ENCODE results near the gene KCNE4. TPM values are rescaled to one million over a fixed set of nuclear protein-coding genes. Genes with fewer than 3 reads are reported as not detected.

KCNE4 gene
- total and polyA plus RNA-seq, 2 donors (not counting 1 experiment from before 2014, with no cell fraction given), result not detected

- CTCF ChIA-PET, result no interaction called here
- no peaks in the 10 kb centered on the region for H3K4me1 ChIP-seq (ENCODE audit: control insufficient read depth in 2 of 2, insufficient read depth in 2 of 2, low read length in 2 of 2)
Observed at GRCh38 chr2:223068071-223068470, 16.1 kb downstream of the KCNE4 start.

DNA sequence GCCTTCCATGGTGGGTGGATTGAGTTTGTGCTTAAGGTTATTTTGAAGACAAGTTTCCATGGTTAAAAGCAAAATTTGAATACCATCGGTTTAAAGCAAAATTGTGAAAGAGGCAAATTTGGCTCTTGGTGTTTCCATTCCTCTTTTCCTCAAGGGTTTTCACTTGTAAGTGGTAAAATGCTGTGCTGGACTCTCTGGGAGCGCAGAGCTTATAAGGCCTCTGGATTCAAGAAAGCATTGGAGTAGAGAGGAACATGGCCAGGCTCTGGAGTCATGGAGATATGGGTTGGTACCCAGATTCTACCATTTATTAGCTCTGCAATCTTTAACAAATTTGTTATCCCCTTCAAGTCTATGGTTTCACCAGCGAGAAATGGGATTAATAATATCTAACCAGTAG, 17.5 kb downstream of the KCNE4 start:
- ChIA-PET CTCF (no interaction called here), POLR2A (no interaction called here)
- Histone ChIP-seq H2AFZ (ENCODE audit: insufficient read depth, low read depth, low read length, poor library complexity, severe bottlenecking) (no peak overlapping the region), H3K4me1 (ENCODE audit: control insufficient read depth in 2 of 2, insufficient read depth in 2 of 2, low read length in 2 of 2) (no peaks in the 10 kb centered on the region), H3K79me2 (ENCODE audit: control insufficient read depth, insufficient read depth, low read length) (no peaks in the 10 kb centered on the region), H3K4me2 (replicated peaks; ENCODE audit: low read depth, low read length, poor library complexity, severe bottlenecking) (no peak overlapping the region), H3K27me3 (replicated peaks in 1 of 4; ENCODE audit: control extremely low read depth in 1 of 4, control insufficient read depth in 3 of 4, insufficient read depth in 4 of 4, low read length in 3 of 4) (no peaks in the 10 kb centered on the region), H4K20me1 (ENCODE audit: control insufficient read depth, insufficient read depth, low read length, poor library complexity, severe bottlenecking) (no peaks in the 10 kb centered on the region), H3K9ac (ENCODE audit: low read length) (no peak overlapping the region), H3K4me3 (ENCODE audit: control extremely low read depth in 1 of 5, extremely low read depth in 1 of 5, insufficient read depth in 1 of 5, low read depth in 2 of 5, low read length in 4 of 5) (no peak overlapping the region), H3K36me3 (replicated peaks in 1 of 2; ENCODE audit: control extremely low read depth in 1 of 2, control insufficient read depth in 1 of 2, extremely low read depth in 1 of 2, insufficient read depth in 2 of 2, low read length in 1 of 2) (no peaks in the 10 kb centered on the region), H3K27ac (ENCODE audit: low read length in 2 of 2) (no peak overlapping the region), H3K9me3 (ENCODE audit: control extremely low read depth in 1 of 3, control insufficient read depth in 2 of 3, insufficient read depth in 1 of 3, low read length in 2 of 3) (no peaks in the 10 kb centered on the region)
- WGBS (ENCODE audit: insufficient coverage), result 80% methylated on average over 1 of the region's 3 CpGs
- intact Hi-C loops (cut with micrococcal nuclease), result no loop called here
- Mint-ChIP-seq H3K9me3 (ENCODE audit: insufficient read depth) (no peaks in the 10 kb centered on the region), H3K4me1 (no peaks in the 10 kb centered on the region), H3K4me3 (no peak overlapping the region), H3K27me3 (peaks cover 7% of the 10 kb centered on the region), H3K27ac (no peak overlapping the region)
- DNase-seq (no peak), ATAC-seq (ENCODE audit: low read depth) (no peak)
- no peak for TF ChIP-seq CTCF (IDR thresholded peaks at IDR 0.05)
- no peak for TF ChIP-seq EZH2 (IDR thresholded peaks at IDR 0.05; ENCODE audit: borderline replicate concordance, insufficient read depth, low read depth, low read length, poor library complexity, severe bottlenecking)

More at GRCh38 chr2:223068071-223068470, 16.1 kb downstream of the KCNE4 start:
- TF ChIP-seq EZH2 (IDR thresholded peaks at IDR 0.05; ENCODE audit: borderline replicate concordance, insufficient read depth, low read depth, low read length, poor library complexity, severe bottlenecking) (no peak), CTCF (IDR thresholded peaks at IDR 0.05) (no peak)
- Histone ChIP-seq H3K27me3 (replicated peaks in 1 of 4; ENCODE audit: control extremely low read depth in 1 of 4, control insufficient read depth in 3 of 4, insufficient read depth in 4 of 4, low read length in 3 of 4) (no peaks in the 10 kb centered on the region), H4K20me1 (ENCODE audit: control insufficient read depth, insufficient read depth, low read length, poor library complexity, severe bottlenecking) (no peaks in the 10 kb centered on the region), H3K4me2 (replicated peaks; ENCODE audit: low read depth, low read length, poor library complexity, severe bottlenecking) (no peak overlapping the region), H3K9me3 (ENCODE audit: control extremely low read depth in 1 of 3, control insufficient read depth in 2 of 3, insufficient read depth in 1 of 3, low read length in 2 of 3) (no peaks in the 10 kb centered on the region), H2AFZ (ENCODE audit: insufficient read depth, low read depth, low read length, poor library complexity, severe bottlenecking) (no peak overlapping the region), H3K9ac (ENCODE audit: low read length) (no peak overlapping the region), H3K79me2 (ENCODE audit: control insufficient read depth, insufficient read depth, low read length) (no peaks in the 10 kb centered on the region), H3K27ac (ENCODE audit: low read length in 2 of 2) (no peak overlapping the region), H3K4me3 (ENCODE audit: control extremely low read depth in 1 of 5, extremely low read depth in 1 of 5, insufficient read depth in 1 of 5, low read depth in 2 of 5, low read length in 4 of 5) (no peak overlapping the region), H3K36me3 (replicated peaks in 1 of 2; ENCODE audit: control extremely low read depth in 1 of 2, control insufficient read depth in 1 of 2, extremely low read depth in 1 of 2, insufficient read depth in 2 of 2, low read length in 1 of 2) (no peaks in the 10 kb centered on the region)
- Mint-ChIP-seq H3K4me1 (no peaks in the 10 kb centered on the region), H3K9me3 (ENCODE audit: insufficient read depth) (no peaks in the 10 kb centered on the region), H3K27ac (no peak overlapping the region), H3K4me3 (no peak overlapping the region), H3K27me3 (peaks cover 7% of the 10 kb centered on the region)
- no peak for DNase-seq
- intact Hi-C loops (cut with micrococcal nuclease), result no loop called here
- WGBS (ENCODE audit: insufficient coverage), result 80% methylated on average over 2 of the region's 2 CpGs
- POLR2A ChIA-PET, result no interaction called here
- no peak for ATAC-seq (ENCODE audit: low read depth)
